Natural killer cell treated with Interleukin-12 subunit alpha and Interleukin-12 subunit beta and Interleukin-15 and Interleukin-18, amount 100 ng/mL, for 72 hours (primary cell): Measurements from ENCODE around the gene PRR23C. TPM values are rescaled to one million over a fixed set of nuclear protein-coding genes. Genes with fewer than 3 reads are reported as not detected.
A peak's percentile ranks its signal among the peaks of the same experiment; 100 is the strongest.

Experiments used
- ATAC-seq, 2 donors: fragments of 150-1000 bp; cut with Tn5 transposase in 1 of 2; sonication (Bioruptor Pico), chemical (Tn5 transposase) in 1 of 2; 2 replicates each; pipeline ENCODE4 v1.10.0; 2021
- DNase-seq: peaks from one replicate; pipeline ENCODE4 v3.0.0; 2022; ENCODE audit warnings: low spot score
- H3K27ac Mint-ChIP-seq, 2 donors: 1 replicate in 1 of 2; 2 replicates in 1 of 2; pipeline ENCODE4 v1.8.0; 2022; ENCODE audit warnings: mixed read lengths in 2 of 2, mild to moderate bottlenecking in 1 of 2, moderate library complexity in 1 of 2
- H3K27me3 Mint-ChIP-seq, 2 donors: 1 replicate in 1 of 2; 2 replicates in 1 of 2; pipeline ENCODE4 v1.8.0; 2022; ENCODE audit warnings: mixed read lengths in 2 of 2
- H3K36me3 Mint-ChIP-seq: one replicate; pipeline ENCODE4 v1.8.0; 2022; ENCODE audit warnings: mixed read lengths
- H3K4me1 Mint-ChIP-seq, 2 donors: 1 replicate in 1 of 2; 2 replicates in 1 of 2; pipeline ENCODE4 v1.8.0; 2022; ENCODE audit warnings: low read depth in 2 of 2, mixed read lengths in 2 of 2, mild to moderate bottlenecking in 1 of 2
- H3K4me3 Mint-ChIP-seq: one replicate; pipeline ENCODE4 v1.8.0; 2022; ENCODE audit warnings: mixed read lengths
- H3K9me3 Mint-ChIP-seq: 2 replicates; pipeline ENCODE4 v1.8.0; 2022; ENCODE audit warnings: mixed read lengths
- total RNA-seq, 2 donors: library from RNA; stranded (reverse); gene quantifications; one replicate each; pipeline ENCODE4 v1.2.3, GENCODE V29; 2022

PRR23C gene
- total RNA-seq, 2 donors from 2014 or later, result not detected

DNA sequence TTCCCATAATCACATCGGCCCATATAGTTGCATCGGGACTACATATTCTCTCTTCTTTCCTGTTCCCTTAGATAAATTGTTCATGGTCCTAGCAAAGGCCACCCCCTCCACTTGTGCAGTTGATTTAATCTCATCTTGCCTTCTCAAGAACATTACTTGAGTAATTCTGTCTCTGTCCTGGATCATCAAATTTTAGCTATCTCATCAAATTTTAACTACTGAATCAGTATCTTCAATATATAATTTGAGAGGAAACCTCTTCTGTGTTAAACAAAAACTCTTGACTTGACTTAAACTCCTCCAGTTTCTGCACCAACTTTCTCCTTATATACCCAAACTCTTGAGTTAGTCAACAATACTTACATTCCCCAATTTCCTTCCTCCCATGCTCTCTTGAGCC lies 19.7 kb downstream of the PRR23C start:
- Mint-ChIP-seq H3K27ac (no peak overlapping the region), H3K9me3 (peaks cover 6% of the 10 kb centered on the region), H3K4me1 (no peaks in the 10 kb centered on the region), H3K4me3 (no peak overlapping the region), H3K27me3 (no peaks in the 10 kb centered on the region), H3K36me3 (peaks cover 5% of the 10 kb centered on the region)
- ATAC-seq (no peak), DNase-seq (no peak)

DNA sequence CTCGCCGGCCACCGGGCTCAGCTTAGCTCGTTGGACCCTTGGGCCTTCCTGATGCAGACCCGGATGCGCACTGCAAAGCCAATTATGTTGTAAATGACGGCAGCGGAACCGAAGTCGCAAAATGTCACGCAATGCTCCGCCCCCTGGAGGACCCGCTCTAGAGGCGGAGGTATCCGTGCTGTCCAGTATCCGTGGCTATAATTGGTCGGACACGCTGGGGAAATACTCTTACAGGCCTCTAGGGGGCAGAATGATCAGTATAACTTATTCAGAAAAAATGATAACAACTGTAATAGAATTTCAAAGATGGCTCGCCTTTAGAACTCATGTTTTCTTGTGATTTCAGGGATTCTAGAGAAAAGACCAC lies 23.8 kb downstream of the PRR23C start, which contains the start of gene PRR23B:
Gene PRR23B, minus strand, starts transcription at position 59 of the 367 bp plus-strand sequence. CDS start 265 bp downstream, outside the sequence.
- Mint-ChIP-seq H3K27ac (no peak within 1 kb of the TSS), H3K36me3 (no peaks in the 10 kb centered on the region), H3K9me3 (peaks cover 6% of the 10 kb centered on the region), H3K4me3 (no peak within 1 kb of the TSS), H3K27me3 (peaks cover 0 to 5% of the 10 kb centered on the region in 2 donors), H3K4me1 (no peaks in the 10 kb centered on the region)
- no peak for ATAC-seq
- DNase-seq, result no peak

DNA sequence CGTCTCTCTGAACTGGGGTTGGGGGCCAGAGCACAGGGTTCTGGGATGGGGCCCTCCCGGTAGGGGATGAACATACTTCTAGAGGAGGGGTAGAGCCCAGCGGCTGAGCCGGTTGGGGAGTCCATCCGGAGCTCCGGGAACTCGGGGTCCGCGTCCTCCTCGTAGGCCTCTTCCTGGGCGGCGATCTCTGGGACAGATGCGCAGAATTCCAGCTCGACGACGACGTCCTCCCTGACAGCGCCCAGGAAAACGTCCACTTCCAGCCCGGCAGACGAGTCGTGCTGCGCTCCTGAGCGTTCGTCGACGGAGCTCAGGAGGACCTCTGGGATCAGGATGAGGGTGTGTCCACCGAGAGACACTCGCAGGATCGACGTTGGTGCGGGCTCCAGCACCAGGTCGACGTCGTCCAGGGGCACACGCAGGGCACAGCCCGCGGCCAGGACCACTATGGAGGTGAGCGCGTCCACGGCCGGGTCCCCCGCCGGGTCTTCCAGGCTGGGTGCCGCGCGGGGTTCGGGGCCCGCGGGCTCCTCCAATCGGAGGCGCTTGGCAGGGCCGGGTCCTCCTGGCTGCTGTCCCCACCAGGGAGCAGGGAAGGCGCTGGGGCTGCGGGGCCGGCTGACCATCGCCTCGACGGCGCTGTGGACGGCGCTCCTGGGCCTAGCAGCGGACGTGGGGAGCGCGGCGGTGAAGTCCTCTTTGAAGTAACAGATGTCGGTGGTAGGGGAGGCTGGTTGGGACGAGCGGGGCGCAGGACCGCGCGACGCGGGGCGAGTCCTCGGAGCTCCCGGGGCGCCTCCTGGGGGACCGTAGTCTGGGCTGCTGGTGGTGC lies 24.4 kb downstream of the PRR23C start:
- ATAC-seq (peak; percentile 28 to 43), DNase-seq (no peak)
- H3K4me1 Mint-ChIP-seq, result no peaks in the 10 kb centered on the region
- no peaks in the 10 kb centered on the region for H3K36me3 Mint-ChIP-seq
- H3K4me3 Mint-ChIP-seq, result no peak overlapping the region
- no peak overlapping the region for H3K27ac Mint-ChIP-seq
- peaks cover 6% of the 10 kb centered on the region for H3K9me3 Mint-ChIP-seq
- peaks cover 0 to 9% of the 10 kb centered on the region in 2 donors for H3K27me3 Mint-ChIP-seq

DNA sequence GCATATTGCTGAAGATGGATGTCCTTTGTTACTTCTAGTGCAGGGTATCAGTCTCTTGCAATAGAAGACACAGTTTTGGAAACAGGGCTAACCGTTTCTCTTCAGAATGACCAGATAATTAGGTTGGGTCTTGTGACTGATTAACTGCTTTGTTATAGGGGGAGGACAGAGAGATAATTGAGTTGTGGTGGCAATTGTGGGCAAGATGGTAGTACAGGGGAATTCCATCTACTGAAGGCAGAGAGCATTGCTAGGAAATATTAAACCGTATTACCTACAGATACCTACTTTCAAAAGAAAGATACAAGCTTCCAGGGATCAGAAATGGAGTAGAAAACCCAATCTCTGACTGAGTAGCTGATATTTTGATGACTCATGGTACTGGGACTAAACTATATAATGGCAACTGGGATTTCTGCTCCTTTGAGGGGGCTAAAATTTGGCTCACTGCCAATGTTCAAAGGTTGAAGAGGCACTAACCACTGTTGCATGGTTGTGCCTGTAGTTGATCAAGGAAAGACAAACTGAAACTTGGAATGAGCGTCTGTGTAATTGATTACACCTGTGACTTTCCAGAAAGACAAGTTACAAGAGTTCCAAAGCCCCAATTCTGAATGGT lies 28.2 kb downstream of the PRR23C start:
- H3K9me3 Mint-ChIP-seq, result peaks cover 6% of the 10 kb centered on the region
- H3K27ac Mint-ChIP-seq, result no peak overlapping the region
- peaks cover 0 to 17% of the 10 kb centered on the region in 2 donors for H3K27me3 Mint-ChIP-seq
- H3K36me3 Mint-ChIP-seq, result no peaks in the 10 kb centered on the region
- DNase-seq (no peak), ATAC-seq (no peak)
- H3K4me3 Mint-ChIP-seq, result no peak overlapping the region
- no peaks in the 10 kb centered on the region for H3K4me1 Mint-ChIP-seq

DNA sequence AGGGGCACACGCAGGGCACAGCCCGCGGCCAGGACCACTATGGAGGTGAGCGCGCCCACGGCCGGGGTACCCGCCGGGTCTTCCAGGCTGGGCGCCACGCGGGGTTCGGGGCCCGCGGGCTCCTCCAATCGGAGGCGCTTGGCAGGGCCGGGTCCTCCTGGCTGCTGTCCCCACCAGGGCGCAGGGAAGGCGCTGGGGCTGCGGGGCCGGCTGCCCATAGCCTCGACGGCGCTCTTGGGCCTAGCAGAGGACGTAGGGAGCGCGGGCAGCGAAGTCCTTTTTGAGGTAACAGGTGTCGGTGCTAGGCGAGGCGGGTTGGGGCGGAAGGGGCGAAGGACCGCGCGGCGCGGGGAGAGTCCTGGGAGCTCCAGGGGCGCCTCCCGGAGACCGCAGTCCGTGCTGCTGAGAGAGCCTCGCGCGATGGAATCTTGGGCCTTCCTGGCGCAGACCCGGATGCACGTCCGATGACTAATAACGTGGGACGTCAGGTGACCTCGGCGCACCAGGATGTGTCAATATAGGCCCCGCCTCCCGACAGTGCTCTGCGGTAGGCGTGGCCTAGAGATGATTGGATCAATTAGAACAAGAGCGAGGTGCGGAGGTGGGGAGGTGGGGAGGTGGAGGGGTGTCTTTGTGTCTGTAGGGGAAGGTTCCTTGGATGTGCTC lies 38.5 kb downstream of the PRR23C start, which contains the start of gene PRR23A:
Gene PRR23A, minus strand, starts transcription at position 218 of the 666 bp plus-strand sequence. Its CDS starts 0 bp downstream, at position 218.
- Mint-ChIP-seq H3K27ac (no peak within 1 kb of the TSS), H3K9me3 (peaks cover 15% of the 10 kb centered on the region), H3K36me3 (no peaks in the 10 kb centered on the region), H3K27me3 (peaks cover 0 to 5% of the 10 kb centered on the region in 2 donors), H3K4me1 (no peaks in the 10 kb centered on the region), H3K4me3 (no peak within 1 kb of the TSS)
- ATAC-seq (no peak), DNase-seq (no peak)

DNA sequence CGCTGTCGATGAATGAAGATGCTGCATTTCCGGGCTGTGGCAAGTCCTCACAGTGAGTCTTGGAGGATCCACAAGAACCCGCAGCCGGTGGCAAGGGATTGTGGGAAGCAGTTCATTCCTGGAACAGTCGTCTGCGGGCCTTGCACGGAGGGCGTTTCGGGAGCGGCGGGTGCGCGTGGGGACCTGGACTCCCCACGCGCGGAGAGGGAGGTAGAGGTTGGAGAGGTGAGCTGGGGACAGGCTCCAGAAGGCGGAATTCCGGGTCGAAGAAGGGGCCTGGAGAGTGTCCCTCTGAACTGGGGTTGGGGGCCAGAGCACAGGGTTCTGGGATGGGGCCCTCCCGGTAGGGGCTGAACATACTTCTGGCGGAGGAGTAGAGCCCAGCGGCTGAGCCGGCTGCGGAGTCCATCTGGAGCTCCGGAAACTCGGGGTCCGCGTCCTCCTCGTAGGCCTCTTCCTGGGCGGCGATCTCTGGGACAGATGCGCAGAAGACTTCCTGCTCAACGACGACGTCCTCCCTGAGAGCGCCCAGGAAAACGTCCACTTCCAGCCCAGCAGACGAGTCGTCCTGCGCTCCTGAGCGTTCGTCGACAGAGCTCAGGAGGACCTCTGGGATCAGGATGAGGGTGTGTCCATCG lies 39.2 kb downstream of the PRR23C start:
- no peaks in the 10 kb centered on the region for H3K4me1 Mint-ChIP-seq
- DNase-seq (no peak), ATAC-seq (no peak)
- H3K27ac Mint-ChIP-seq, result no peak overlapping the region
- H3K27me3 Mint-ChIP-seq, result peaks cover 0 to 5% of the 10 kb centered on the region in 2 donors
- no peaks in the 10 kb centered on the region for H3K36me3 Mint-ChIP-seq
- no peak overlapping the region for H3K4me3 Mint-ChIP-seq
- peaks cover 19% of the 10 kb centered on the region for H3K9me3 Mint-ChIP-seq

DNA sequence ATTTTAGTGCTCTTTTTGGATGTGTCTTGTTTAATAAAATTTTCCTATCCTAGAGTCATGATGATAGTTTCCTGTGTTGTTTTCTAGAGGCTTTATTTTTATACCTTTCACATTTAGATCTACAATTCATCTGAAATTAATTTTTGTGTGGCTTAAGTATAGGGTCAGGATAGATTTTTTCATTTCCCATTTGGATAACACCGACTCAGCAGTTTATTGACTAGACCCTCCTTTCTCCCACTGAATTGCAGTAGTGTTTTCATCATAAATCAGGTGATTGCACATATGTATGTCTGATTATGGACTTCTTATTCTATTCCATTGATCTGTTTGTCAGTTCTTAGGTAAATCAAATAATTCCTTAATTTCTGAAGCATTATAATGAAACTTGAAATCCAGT lies 49.0 kb downstream of the PRR23C start:
- Mint-ChIP-seq H3K27me3 (peaks cover 16 to 52% of the 10 kb centered on the region in 2 donors), H3K9me3 (no peaks in the 10 kb centered on the region), H3K36me3 (no peaks in the 10 kb centered on the region), H3K27ac (no peak overlapping the region), H3K4me1 (no peaks in the 10 kb centered on the region), H3K4me3 (no peak overlapping the region)
- DNase-seq (no peak), ATAC-seq (no peak)

Other genes with a start within 250 kb of the PRR23C start
- 10 to 100 TPM; 22.8 to 42.7 TPM for gene PIK3CB, start 210.0 kb downstream of the PRR23C start, total RNA-seq
- not detected for gene FOXL2, start 97.8 kb downstream of the PRR23C start, total RNA-seq
- gene FOXL2NB, start 97.7 kb downstream of the PRR23C start, total RNA-seq, result not detected
- not detected for gene PRR23A, start 38.6 kb downstream of the PRR23C start, total RNA-seq
- not detected for gene PRR23B, start 24.0 kb downstream of the PRR23C start, total RNA-seq